ENCODE results near the gene AUTS2.

Gene AUTS2

DNA sequence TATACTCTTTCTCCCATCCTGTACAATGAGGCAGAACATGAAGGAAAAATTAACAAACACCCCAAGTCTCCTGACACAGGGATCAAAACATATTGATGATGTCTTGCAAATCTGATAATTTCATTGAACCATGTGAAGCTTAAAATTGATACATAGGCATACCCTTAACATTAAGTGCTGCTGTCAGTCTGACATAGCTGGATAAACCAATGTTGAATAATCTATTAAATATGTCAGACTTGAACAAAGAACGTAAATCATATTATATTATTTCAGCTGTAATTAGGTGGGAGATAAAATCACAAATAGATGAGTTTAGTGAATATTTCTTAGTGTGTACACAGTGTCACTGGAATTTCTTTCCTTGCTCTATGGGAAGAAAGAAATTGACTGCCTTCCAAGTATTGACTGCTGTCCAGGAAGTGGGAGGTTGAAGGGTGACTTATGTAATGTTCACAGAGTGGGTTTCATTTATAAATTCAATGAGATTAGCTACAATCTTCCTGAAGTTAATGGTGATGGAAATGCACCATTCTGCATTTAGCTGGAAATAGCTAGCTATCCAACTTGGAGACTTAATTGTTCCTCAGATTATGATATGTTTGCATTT lies 170.8 kb downstream of the AUTS2 start:
- Histone ChIP-seq H3K27ac (ENCODE audit: low read length) (no peak overlapping the region), H3K36me3 (ENCODE audit: control insufficient read depth in 1 of 2, insufficient read depth in 2 of 2, low read length in 2 of 2) (no peaks in the 10 kb centered on the region), H3K27me3 (ENCODE audit: low read depth, low read length) (no peaks in the 10 kb centered on the region)

DNA sequence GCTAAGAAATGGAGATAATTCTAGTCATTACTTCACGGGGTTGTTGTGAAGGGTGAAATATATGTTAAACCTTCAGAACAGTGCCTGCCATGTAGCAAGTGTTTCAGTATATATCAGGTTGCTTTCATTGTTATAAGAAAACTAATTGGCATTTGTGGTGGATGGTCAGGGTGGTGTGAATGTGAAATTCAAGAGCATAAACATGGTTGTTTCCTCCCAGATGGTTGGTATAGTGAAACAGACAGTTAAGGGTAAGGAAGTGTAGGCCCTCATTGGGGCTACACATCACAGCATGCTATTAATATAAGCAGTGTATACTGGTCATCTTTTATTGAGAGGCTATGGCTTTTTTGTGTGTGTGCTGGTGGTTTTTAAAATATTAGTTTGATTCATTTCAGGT lies 171.6 kb downstream of the AUTS2 start:
- Histone ChIP-seq H3K4me3 (ENCODE audit: low read depth in 1 of 2, low read length in 2 of 2) (no peak overlapping the region), H3K4me1 (ENCODE audit: control insufficient read depth in 1 of 2, insufficient read depth in 2 of 2, low read length in 2 of 2) (peaks cover 0 to 11% of the 10 kb centered on the region in 2 donors), H3K36me3 (ENCODE audit: control insufficient read depth in 1 of 2, insufficient read depth in 2 of 2, low read length in 2 of 2) (no peaks in the 10 kb centered on the region), H3K27me3 (ENCODE audit: low read depth, low read length) (no peaks in the 10 kb centered on the region), H3K27ac (ENCODE audit: low read length) (no peak overlapping the region), H3K9me3 (ENCODE audit: control insufficient read depth in 1 of 2, low read length in 2 of 2) (no peaks in the 10 kb centered on the region)

More for the DNA sequence above, 170.8 kb downstream of the AUTS2 start:
- no peaks in the 10 kb centered on the region for H3K9me3 ChIP-seq (ENCODE audit: control insufficient read depth in 1 of 2, low read length in 2 of 2)
- H3K4me1 ChIP-seq (ENCODE audit: control insufficient read depth in 1 of 2, insufficient read depth in 2 of 2, low read length in 2 of 2), result peaks cover 0 to 11% of the 10 kb centered on the region in 2 donors
- no peak overlapping the region for H3K4me3 ChIP-seq (ENCODE audit: low read depth in 1 of 2, low read length in 2 of 2)

DNA sequence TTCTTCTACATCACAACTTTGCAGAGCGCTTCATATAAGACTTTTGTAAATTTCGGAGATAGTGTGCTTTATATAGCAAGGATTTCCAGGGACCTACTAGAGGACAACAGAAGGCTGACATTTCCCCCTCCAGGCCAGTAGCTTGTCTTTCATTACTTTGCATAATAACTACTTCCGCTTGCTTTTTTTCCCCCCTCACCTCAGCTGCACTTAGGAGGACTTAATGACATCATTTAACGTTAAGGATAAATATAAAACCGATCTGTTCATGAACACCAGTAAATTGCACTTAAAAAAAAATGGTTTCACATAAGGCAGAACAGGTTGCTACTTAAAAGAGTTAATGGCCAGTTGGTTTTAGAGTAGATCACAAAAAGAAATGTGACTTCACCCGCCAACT lies 172.3 kb downstream of the AUTS2 start:
- H3K27ac ChIP-seq (ENCODE audit: low read length), result no peak overlapping the region

DNA sequence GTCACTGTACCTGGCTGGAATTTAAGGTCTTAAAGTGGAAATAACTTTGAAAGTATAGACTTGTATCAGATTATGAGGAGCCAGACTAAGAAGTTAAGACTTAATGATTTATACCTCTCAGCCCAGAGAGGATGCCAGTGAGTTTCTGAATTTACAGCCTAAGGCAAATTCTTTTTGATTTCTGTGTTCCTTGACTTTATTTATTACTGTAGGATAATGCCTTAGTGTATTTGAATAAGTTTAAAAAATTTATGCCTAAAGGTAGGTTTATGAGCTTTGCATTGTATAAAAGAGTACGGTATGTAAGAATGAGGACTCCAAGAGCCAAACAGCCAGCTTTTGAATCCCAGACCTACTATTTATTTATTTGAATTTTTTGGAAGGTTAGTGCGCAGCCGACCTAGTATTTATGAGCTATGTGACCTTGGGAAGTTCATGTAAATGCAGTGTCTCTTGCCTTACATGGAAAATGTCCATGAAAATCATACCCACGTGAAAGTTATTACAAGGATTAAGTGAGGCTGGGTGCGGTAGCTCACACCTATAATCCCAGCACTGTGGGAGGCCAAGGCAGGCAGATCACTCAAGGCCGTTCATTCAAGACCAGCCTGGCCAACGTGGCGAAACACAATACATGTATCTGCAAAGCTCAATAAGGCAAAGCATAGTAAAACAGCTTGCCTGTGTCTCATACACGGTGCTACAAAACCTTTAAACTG lies 174.6 kb downstream of the AUTS2 start:
- no peaks in the 10 kb centered on the region for H3K36me3 ChIP-seq (ENCODE audit: control insufficient read depth in 1 of 2, insufficient read depth in 2 of 2, low read length in 2 of 2)
- H3K27ac ChIP-seq (ENCODE audit: low read length), result no peak overlapping the region
- H3K4me1 ChIP-seq (ENCODE audit: control insufficient read depth in 1 of 2, insufficient read depth in 2 of 2, low read length in 2 of 2), result peaks cover 0 to 11% of the 10 kb centered on the region in 2 donors
- H3K9me3 ChIP-seq (ENCODE audit: control insufficient read depth in 1 of 2, low read length in 2 of 2), result no peaks in the 10 kb centered on the region
- H3K27me3 ChIP-seq (ENCODE audit: low read depth, low read length), result no peaks in the 10 kb centered on the region
- no peak overlapping the region for H3K4me3 ChIP-seq (ENCODE audit: low read depth in 1 of 2, low read length in 2 of 2)

More for the DNA sequence above, 172.3 kb downstream of the AUTS2 start:
- Histone ChIP-seq H3K36me3 (ENCODE audit: control insufficient read depth in 1 of 2, insufficient read depth in 2 of 2, low read length in 2 of 2) (no peaks in the 10 kb centered on the region), H3K4me3 (ENCODE audit: low read depth in 1 of 2, low read length in 2 of 2) (no peak overlapping the region), H3K4me1 (ENCODE audit: control insufficient read depth in 1 of 2, insufficient read depth in 2 of 2, low read length in 2 of 2) (peaks cover 0 to 11% of the 10 kb centered on the region in 2 donors), H3K27me3 (ENCODE audit: low read depth, low read length) (no peaks in the 10 kb centered on the region), H3K9me3 (ENCODE audit: control insufficient read depth in 1 of 2, low read length in 2 of 2) (no peaks in the 10 kb centered on the region)

DNA sequence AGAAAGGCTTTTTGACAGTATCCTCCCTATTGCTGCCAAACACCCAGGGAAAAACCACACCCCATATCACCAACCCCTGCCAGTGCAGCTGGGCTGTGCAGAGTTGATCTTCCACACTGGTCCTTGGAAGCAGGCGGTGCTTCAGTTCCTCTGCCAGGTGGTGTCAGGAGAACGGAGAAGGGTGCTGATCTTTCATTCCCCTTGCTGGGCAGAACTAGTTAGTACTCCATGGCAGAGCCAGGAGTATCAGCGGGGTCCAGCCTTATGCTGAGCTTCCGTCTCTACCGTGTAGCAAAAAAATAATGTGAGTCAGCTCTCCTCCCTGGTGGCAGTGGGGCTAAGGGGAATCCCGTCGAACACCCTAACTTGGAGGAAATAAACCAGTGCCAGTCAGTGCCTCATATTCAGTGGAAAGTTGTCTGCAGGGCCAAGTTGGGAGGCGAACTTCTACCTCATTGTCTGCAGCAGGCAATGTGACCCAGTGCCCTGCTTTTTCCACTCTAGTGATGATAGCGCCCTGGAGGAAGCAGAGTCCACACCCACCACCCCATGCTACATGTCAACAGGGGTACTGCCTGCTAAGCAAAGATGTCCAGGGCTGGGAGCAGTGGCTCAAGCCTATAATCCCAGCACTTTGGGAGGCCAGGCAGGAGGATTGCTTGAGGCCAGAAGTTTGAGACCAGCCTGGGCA lies 175.4 kb downstream of the AUTS2 start:
- no peaks in the 10 kb centered on the region for H3K36me3 ChIP-seq (ENCODE audit: control insufficient read depth in 1 of 2, insufficient read depth in 2 of 2, low read length in 2 of 2)
- no peak overlapping the region for H3K4me3 ChIP-seq (ENCODE audit: low read depth in 1 of 2, low read length in 2 of 2)
- no peaks in the 10 kb centered on the region for H3K27me3 ChIP-seq (ENCODE audit: low read depth, low read length)
- peaks cover 0 to 11% of the 10 kb centered on the region in 2 donors for H3K4me1 ChIP-seq (ENCODE audit: control insufficient read depth in 1 of 2, insufficient read depth in 2 of 2, low read length in 2 of 2)
- H3K9me3 ChIP-seq (ENCODE audit: control insufficient read depth in 1 of 2, low read length in 2 of 2), result no peaks in the 10 kb centered on the region
- H3K27ac ChIP-seq (ENCODE audit: low read length), result no peak overlapping the region

DNA sequence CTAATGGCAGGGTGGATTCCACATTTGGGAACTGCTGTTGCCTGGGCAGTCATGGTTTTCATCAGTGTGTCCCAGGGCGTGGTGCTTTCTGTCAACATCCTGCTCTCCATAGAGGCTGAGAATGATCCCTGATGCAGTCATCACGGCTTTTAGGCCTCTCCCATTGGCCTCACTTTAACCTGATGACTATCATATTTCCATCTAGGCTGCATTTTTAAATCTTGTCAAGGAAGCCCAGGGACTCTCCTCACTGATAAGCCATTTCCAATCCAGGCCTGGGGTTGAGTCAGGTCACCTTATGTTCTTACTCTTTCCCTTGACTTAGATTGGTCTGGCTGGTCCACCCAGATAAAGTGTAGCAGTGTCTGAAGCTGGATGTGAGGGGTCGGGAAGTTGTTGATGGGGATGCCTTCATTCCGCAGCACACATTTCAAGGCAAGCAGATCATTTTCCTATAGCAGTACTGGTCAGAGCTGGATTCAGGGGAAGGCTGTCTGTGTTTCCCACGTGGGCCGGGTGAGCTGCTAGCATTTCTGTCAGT lies 177.0 kb downstream of the AUTS2 start:
- Histone ChIP-seq H3K4me3 (ENCODE audit: low read depth in 1 of 2, low read length in 2 of 2) (no peak overlapping the region), H3K4me1 (ENCODE audit: control insufficient read depth in 1 of 2, insufficient read depth in 2 of 2, low read length in 2 of 2) (peaks cover 0 to 6% of the 10 kb centered on the region in 2 donors), H3K9me3 (ENCODE audit: control insufficient read depth in 1 of 2, low read length in 2 of 2) (no peaks in the 10 kb centered on the region), H3K27me3 (ENCODE audit: low read depth, low read length) (no peaks in the 10 kb centered on the region), H3K36me3 (ENCODE audit: control insufficient read depth in 1 of 2, insufficient read depth in 2 of 2, low read length in 2 of 2) (no peaks in the 10 kb centered on the region), H3K27ac (ENCODE audit: low read length) (peak overlapping the region; percentile 19)

DNA sequence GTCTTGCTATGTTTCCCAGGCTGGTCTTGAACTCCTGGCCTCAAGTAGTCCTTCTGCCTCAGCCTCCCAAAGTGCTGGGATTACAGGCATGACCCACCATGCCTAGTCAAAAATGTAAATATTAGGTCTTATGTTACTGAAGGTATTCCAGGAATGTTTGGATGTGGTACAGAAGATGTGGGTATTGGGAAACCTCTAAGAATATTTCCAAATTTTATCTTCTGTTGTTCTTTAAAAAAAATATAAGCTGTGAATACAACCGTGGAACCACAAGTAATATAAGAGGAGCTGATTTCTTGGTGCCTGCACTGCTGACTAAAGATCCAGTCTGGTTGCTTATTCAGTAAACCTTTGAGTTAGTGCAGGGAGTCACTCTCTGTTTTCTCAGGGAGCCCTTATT lies 178.3 kb downstream of the AUTS2 start:
- Histone ChIP-seq H3K9me3 (ENCODE audit: control insufficient read depth in 1 of 2, low read length in 2 of 2) (no peaks in the 10 kb centered on the region), H3K4me1 (ENCODE audit: control insufficient read depth in 1 of 2, insufficient read depth in 2 of 2, low read length in 2 of 2) (peaks cover 0 to 11% of the 10 kb centered on the region in 2 donors), H3K27ac (ENCODE audit: low read length) (no peak overlapping the region), H3K27me3 (ENCODE audit: low read depth, low read length) (no peaks in the 10 kb centered on the region), H3K4me3 (ENCODE audit: low read depth in 1 of 2, low read length in 2 of 2) (no peak overlapping the region), H3K36me3 (ENCODE audit: control insufficient read depth in 1 of 2, insufficient read depth in 2 of 2, low read length in 2 of 2) (no peaks in the 10 kb centered on the region)

DNA sequence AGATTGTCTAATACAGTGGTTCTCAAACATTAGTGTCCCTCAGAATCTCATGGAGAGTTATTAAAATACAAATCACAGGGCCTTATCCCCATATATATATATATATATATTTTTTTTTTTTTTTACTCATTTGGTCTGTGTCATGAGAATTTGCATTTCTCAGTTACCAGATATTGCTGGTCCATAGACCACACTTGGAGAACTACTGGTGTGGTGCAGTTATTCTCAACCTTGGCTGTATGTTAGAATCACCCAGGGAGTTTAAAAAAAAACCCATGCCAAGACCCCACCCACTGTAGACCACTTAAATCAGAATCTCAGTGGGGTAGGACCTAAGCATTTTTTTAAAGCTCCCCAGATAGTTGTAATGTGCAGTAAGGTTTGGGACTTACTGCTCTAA lies 179.9 kb downstream of the AUTS2 start:
- peaks cover 1 to 18% of the 10 kb centered on the region in 2 donors for H3K4me1 ChIP-seq (ENCODE audit: control insufficient read depth in 1 of 2, insufficient read depth in 2 of 2, low read length in 2 of 2)
- H3K27ac ChIP-seq (ENCODE audit: low read length), result no peak overlapping the region
- H3K36me3 ChIP-seq (ENCODE audit: control insufficient read depth in 1 of 2, insufficient read depth in 2 of 2, low read length in 2 of 2), result no peaks in the 10 kb centered on the region
- no peaks in the 10 kb centered on the region for H3K9me3 ChIP-seq (ENCODE audit: control insufficient read depth in 1 of 2, low read length in 2 of 2)
- H3K4me3 ChIP-seq (ENCODE audit: low read depth in 1 of 2, low read length in 2 of 2), result no peak overlapping the region
- no peaks in the 10 kb centered on the region for H3K27me3 ChIP-seq (ENCODE audit: low read depth, low read length)

DNA sequence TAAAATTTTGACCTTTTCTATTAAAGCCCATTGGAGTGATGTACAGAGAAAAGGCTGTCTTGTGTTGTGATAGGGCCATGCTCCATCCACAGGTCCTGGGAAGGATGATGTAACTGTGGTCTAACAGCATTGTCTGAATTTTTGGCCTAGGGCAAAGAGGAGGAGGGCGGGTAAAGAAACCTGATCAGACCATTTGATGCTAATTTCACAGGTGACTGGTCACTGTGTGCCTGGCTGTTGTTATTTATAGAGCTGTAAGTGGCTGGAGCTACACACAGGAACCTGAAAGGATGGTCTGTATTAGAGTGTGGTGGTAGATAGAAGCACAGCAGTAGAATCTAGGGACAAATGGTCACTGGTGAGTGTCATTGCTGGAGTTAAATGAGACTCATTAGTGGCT lies 182.1 kb downstream of the AUTS2 start:
- Histone ChIP-seq H3K36me3 (ENCODE audit: control insufficient read depth in 1 of 2, insufficient read depth in 2 of 2, low read length in 2 of 2) (no peaks in the 10 kb centered on the region), H3K4me1 (ENCODE audit: control insufficient read depth in 1 of 2, insufficient read depth in 2 of 2, low read length in 2 of 2) (peaks cover 5 to 36% of the 10 kb centered on the region in 2 donors), H3K9me3 (ENCODE audit: control insufficient read depth in 1 of 2, low read length in 2 of 2) (no peaks in the 10 kb centered on the region), H3K4me3 (ENCODE audit: low read depth in 1 of 2, low read length in 2 of 2) (no peak overlapping the region), H3K27ac (ENCODE audit: low read length) (no peak overlapping the region), H3K27me3 (ENCODE audit: low read depth, low read length) (no peaks in the 10 kb centered on the region)

DNA sequence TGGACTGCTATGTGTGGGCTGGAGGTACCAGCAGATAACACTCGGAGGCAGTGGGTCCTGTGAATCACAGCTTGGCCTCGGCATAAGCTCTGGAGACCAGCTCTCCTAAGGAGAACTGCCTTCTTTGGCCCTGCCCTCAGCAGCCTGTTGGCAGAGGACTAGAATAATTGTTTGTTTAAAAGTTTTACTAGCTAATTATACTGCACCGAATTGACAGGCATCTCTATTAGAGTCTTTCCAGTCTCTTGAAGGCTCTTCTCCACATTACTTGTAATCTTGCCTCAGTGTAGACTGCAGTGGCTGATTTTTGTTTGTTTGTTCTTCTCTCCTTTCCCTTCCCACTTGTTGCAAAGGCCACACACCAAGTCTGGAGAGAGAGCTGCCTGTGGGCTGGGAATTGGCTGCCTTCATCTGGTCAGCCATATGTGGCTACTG lies 183.2 kb downstream of the AUTS2 start:
- no peaks in the 10 kb centered on the region for H3K27me3 ChIP-seq (ENCODE audit: low read depth, low read length)
- H3K4me3 ChIP-seq (ENCODE audit: low read depth in 1 of 2, low read length in 2 of 2), result no peak overlapping the region
- no peaks in the 10 kb centered on the region for H3K9me3 ChIP-seq (ENCODE audit: control insufficient read depth in 1 of 2, low read length in 2 of 2)
- H3K4me1 ChIP-seq (ENCODE audit: control insufficient read depth in 1 of 2, insufficient read depth in 2 of 2, low read length in 2 of 2), result peaks cover 5 to 36% of the 10 kb centered on the region in 2 donors
- H3K36me3 ChIP-seq (ENCODE audit: control insufficient read depth in 1 of 2, insufficient read depth in 2 of 2, low read length in 2 of 2), result no peaks in the 10 kb centered on the region
- no peak overlapping the region for H3K27ac ChIP-seq (ENCODE audit: low read length)

DNA sequence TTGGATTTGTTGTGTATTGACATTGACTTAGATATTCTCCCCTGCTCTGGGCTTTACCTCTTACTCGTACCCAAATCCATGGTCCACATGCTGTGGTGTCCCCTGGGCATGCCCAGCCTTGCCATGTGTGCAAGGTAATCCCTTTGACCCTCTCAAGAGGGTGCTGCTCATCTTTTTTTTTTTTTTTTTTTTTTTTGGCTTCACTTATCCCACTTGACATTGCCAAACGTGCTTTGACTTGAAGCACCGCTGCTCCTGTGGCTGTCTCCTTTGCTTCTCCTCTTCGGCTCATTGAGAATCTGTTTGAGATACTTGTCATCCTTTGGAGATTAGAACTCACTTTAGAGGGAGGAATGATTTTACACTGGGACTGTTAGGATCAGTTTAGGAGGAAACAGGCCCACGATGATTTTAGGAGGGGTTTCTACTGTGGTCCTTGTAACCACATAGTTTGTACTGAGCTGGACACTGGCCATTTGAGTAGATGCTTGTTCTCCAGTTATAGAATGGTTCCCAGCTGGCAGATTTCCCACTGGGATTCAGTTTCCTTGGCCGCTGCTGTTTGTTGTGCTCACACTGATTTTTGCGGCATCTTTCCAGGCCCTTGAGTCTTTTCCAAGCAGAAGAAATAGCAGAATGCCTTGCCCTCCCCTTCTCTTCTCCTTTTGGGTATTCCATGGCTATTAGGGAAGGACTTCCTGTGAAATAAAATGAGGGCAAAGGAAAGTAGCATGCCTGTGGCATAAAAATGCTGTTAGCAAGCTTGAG lies 184.8 kb downstream of the AUTS2 start:
- H3K36me3 ChIP-seq (ENCODE audit: control insufficient read depth in 1 of 2, insufficient read depth in 2 of 2, low read length in 2 of 2), result no peaks in the 10 kb centered on the region
- peaks cover 5 to 39% of the 10 kb centered on the region in 2 donors for H3K4me1 ChIP-seq (ENCODE audit: control insufficient read depth in 1 of 2, insufficient read depth in 2 of 2, low read length in 2 of 2)
- H3K27ac ChIP-seq (ENCODE audit: low read length), result no peak overlapping the region

More for the DNA sequence above, 184.8 kb downstream of the AUTS2 start:
- no peak overlapping the region for H3K4me3 ChIP-seq (ENCODE audit: low read depth in 1 of 2, low read length in 2 of 2)
- no peaks in the 10 kb centered on the region for H3K9me3 ChIP-seq (ENCODE audit: control insufficient read depth in 1 of 2, low read length in 2 of 2)
- no peaks in the 10 kb centered on the region for H3K27me3 ChIP-seq (ENCODE audit: low read depth, low read length)

Measured in muscle layer of duodenum (tissue), 2 donors.